Astrocyte (in vitro differentiated cells and primary cell): ENCODE measurements around the gene ZBTB38.

Experiments
- CTCF ChIP-seq: IDR thresholded peaks from 2 replicates; pipeline ENCODE4 v1.5.1; 2011; ENCODE audit warnings: low read depth, mild to moderate bottlenecking, inconsistent platforms, low read length, moderate library complexity; ENCODE audit not compliant: insufficient read depth
- EZH2 ChIP-seq: IDR thresholded peaks from 2 replicates; pipeline ENCODE4 v1.6.1; 2012; ENCODE audit warnings: mild to moderate bottlenecking, low read length, inconsistent platforms; ENCODE audit not compliant: insufficient read depth

GRCh38 chr3:141343865-141344271 is 24.4 kb upstream of the ZBTB38 start:
- TF ChIP-seq CTCF, result no peak
- no peak for TF ChIP-seq EZH2
